HEK293T (cell line): ENCODE measurements around the gene RAB30.

Experiments used
- CTCF ChIA-PET: fragments of 350-600 bp; formaldehyde crosslinking; extraction: SDS; loops from one replicate; lab custom pipeline; 2021; ENCODE audit warnings: antibody characterized with exemption, inconsistent platforms; lab: Yijun Ruan, JAX
- POLR2A ChIA-PET: fragments of 350-600 bp; formaldehyde crosslinking; extraction: SDS; loops from one replicate; lab custom pipeline; 2020; ENCODE audit warnings: antibody characterized with exemption, inconsistent platforms; lab: Yijun Ruan, JAX
- DNase-seq: peaks from one replicate; pipeline ENCODE4 v3.0.0; 2012; ENCODE audit warnings: mixed read lengths; ENCODE audit errors: extremely low spot score
- ARNT ChIP-seq: fragments of 450-650 bp; IDR thresholded peaks from 2 replicates; pipeline ENCODE4 v1.6.1; 2017; ENCODE audit warnings: mild to moderate bottlenecking
- BHLHE40 ChIP-seq: fragments of 450-650 bp; IDR thresholded peaks from 2 replicates; pipeline ENCODE4 v1.6.1; 2016; ENCODE audit warnings: mild to moderate bottlenecking, moderate library complexity, borderline replicate concordance
- CTBP1 ChIP-seq: fragments of 450-650 bp; IDR thresholded peaks from 2 replicates; pipeline ENCODE4 v1.6.1; 2016; ENCODE audit warnings: borderline replicate concordance
- ELF4 ChIP-seq: fragments of 450-650 bp; IDR thresholded peaks from 2 replicates; pipeline ENCODE4 v1.6.1; 2017; ENCODE audit warnings: antibody characterized with exemption
- FOXA1 ChIP-seq: fragments of 450-650 bp; IDR thresholded peaks from 2 replicates; pipeline ENCODE4 v1.6.1; 2016; ENCODE audit warnings: mild to moderate bottlenecking
- FOXK2 ChIP-seq: fragments of 450-650 bp; IDR thresholded peaks from 2 replicates; pipeline ENCODE4 v1.6.1; 2016; ENCODE audit warnings: mild to moderate bottlenecking
- FOXM1 ChIP-seq: fragments of 450-650 bp; IDR thresholded peaks from 2 replicates; pipeline ENCODE4 v1.6.1; 2017; ENCODE audit warnings: mild to moderate bottlenecking, borderline replicate concordance
- HDGF ChIP-seq: fragments of 450-650 bp; IDR thresholded peaks from 2 replicates; pipeline ENCODE4 v1.6.1; 2017; ENCODE audit warnings: antibody characterized with exemption, borderline replicate concordance
- L3MBTL2 ChIP-seq: fragments of 450-650 bp; conservative IDR thresholded peaks from 2 replicates; pipeline ENCODE4 v1.6.1; 2016; ENCODE audit warnings: mild to moderate bottlenecking
- LEF1 ChIP-seq: fragments of 450-650 bp; IDR thresholded peaks from 2 replicates; pipeline ENCODE4 v1.6.1; 2017; ENCODE audit warnings: mild to moderate bottlenecking, borderline replicate concordance
- NFRKB ChIP-seq: fragments of 450-650 bp; IDR thresholded peaks from 2 replicates; pipeline ENCODE4 v1.6.1; 2016; ENCODE audit warnings: mild to moderate bottlenecking, moderate library complexity
- PKNOX1 ChIP-seq: fragments of 450-650 bp; IDR thresholded peaks from 2 replicates; pipeline ENCODE4 v1.6.1; 2016
- SP1 ChIP-seq: fragments of 450-650 bp; IDR thresholded peaks from 2 replicates; pipeline ENCODE4 v1.6.1; 2017
- SUZ12 ChIP-seq: fragments of 450-650 bp; IDR thresholded peaks from 2 replicates; pipeline ENCODE4 v1.6.1; 2016; ENCODE audit warnings: mild to moderate bottlenecking
- TARDBP ChIP-seq: fragments of 450-650 bp; IDR thresholded peaks from 2 replicates; pipeline ENCODE4 v1.6.1; 2016
- ZNF384 ChIP-seq: fragments of 450-650 bp; IDR thresholded peaks from 2 replicates; pipeline ENCODE4 v1.6.1; 2016

The RAB30 gene

GRCh38 chr11:82980292-82980691 lies 91.4 kb downstream of the RAB30 start:
- DNase-seq: no peak
- TF ChIP-seq FOXK2 (no peak), HDGF (no peak), ZNF384 (no peak), LEF1 (no peak), SP1 (no peak), BHLHE40 (no peak), NFRKB (no peak), PKNOX1 (no peak), ARNT (no peak), FOXA1 (no peak), CTBP1 (no peak), SUZ12 (no peak), L3MBTL2 (no peak), TARDBP (no peak), FOXM1 (no peak), ELF4 (no peak)
- ChIA-PET POLR2A (no interaction called here), CTCF (no interaction called here)

- no peak for DNase-seq
- ChIA-PET POLR2A (no interaction called here), CTCF (no interaction called here)
- TF ChIP-seq BHLHE40: no peak
- TF ChIP-seq SP1: no peak
- TF ChIP-seq FOXK2: no peak
- TF ChIP-seq L3MBTL2: no peak
- no peak for TF ChIP-seq SUZ12
- TF ChIP-seq FOXA1: no peak
- TF ChIP-seq ELF4: no peak
- no peak for TF ChIP-seq CTBP1
- no peak for TF ChIP-seq LEF1
- no peak for TF ChIP-seq HDGF
- no peak for TF ChIP-seq TARDBP
Observed at GRCh38 chr11:82979824-82980223, 91.9 kb downstream of the RAB30 start.

- ChIA-PET POLR2A (no interaction called here), CTCF (no interaction called here)
- TF ChIP-seq SUZ12 (no peak), PKNOX1 (no peak), HDGF (no peak), CTBP1 (no peak), FOXK2 (no peak), L3MBTL2 (no peak), SP1 (no peak), LEF1 (no peak), FOXA1 (no peak), FOXM1 (no peak), BHLHE40 (no peak), NFRKB (no peak), ZNF384 (no peak), TARDBP (no peak), ARNT (no peak), ELF4 (no peak)
- DNase-seq: no peak
Observed at GRCh38 chr11:82978422-82979099, 93.1 kb downstream of the RAB30 start.

GRCh38 chr11:82976786-82977185 lies 94.9 kb downstream of the RAB30 start:
- no peak for DNase-seq
- CTCF ChIA-PET: no interaction called here
- POLR2A ChIA-PET: no interaction called here
- TF ChIP-seq TARDBP (no peak), FOXM1 (no peak), ARNT (no peak), PKNOX1 (no peak), ELF4 (no peak), BHLHE40 (no peak), FOXK2 (no peak), CTBP1 (no peak), FOXA1 (no peak), HDGF (no peak), SUZ12 (no peak), LEF1 (no peak), NFRKB (no peak), SP1 (no peak), L3MBTL2 (no peak), ZNF384 (no peak)

GRCh38 chr11:82975882-82976281 lies 95.8 kb downstream of the RAB30 start:
- no peak for DNase-seq
- CTCF ChIA-PET: no interaction called here
- POLR2A ChIA-PET: no interaction called here
- no peak for TF ChIP-seq FOXA1
- no peak for TF ChIP-seq FOXK2
- no peak for TF ChIP-seq NFRKB
- TF ChIP-seq BHLHE40: no peak
- no peak for TF ChIP-seq ZNF384
- TF ChIP-seq HDGF: no peak
- no peak for TF ChIP-seq ARNT
- TF ChIP-seq SUZ12: no peak
- TF ChIP-seq FOXM1: no peak
- no peak for TF ChIP-seq ELF4
- no peak for TF ChIP-seq L3MBTL2
- TF ChIP-seq PKNOX1: no peak
- no peak for TF ChIP-seq CTBP1
